Upper lobe of right lung (tissue), 1 donor: ENCODE results near the gene STMP1. TPM values are rescaled to one million over a fixed set of nuclear protein-coding genes. Genes with fewer than 3 reads are reported as not detected.

ENCODE experiments used
- ATAC-seq: fragments of 200-7000 bp; cut with Tn5 transposase; one replicate; pipeline ENCODE4 v1.9.1; 2020; ENCODE audit warnings: mild to moderate bottlenecking, moderate library complexity
- DNase-seq: peaks from one replicate; pipeline ENCODE4 v3.0.0-alpha.2; 2020
- H3K27ac ChIP-seq: fragments of 200-600 bp; one replicate; pipeline ENCODE4 v1.8.0; 2022
- H3K27me3 ChIP-seq: fragments of 200-600 bp; one replicate; pipeline ENCODE4 v1.8.0; 2022; ENCODE audit warnings: mild to moderate bottlenecking
- H3K36me3 ChIP-seq: fragments of 200-600 bp; one replicate; pipeline ENCODE4 v1.8.0; 2022
- H3K4me1 ChIP-seq: fragments of 200-600 bp; one replicate; pipeline ENCODE4 v1.8.0; 2022
- H3K4me3 ChIP-seq: fragments of 200-600 bp; one replicate; pipeline ENCODE4 v1.8.0; 2022; ENCODE audit warnings: mild to moderate bottlenecking
- H3K9me3 ChIP-seq: fragments of 200-600 bp; one replicate; pipeline ENCODE4 v1.8.0; 2022
- CTCF ChIP-seq: fragments of 200-600 bp; IDR thresholded peaks from one replicate; pipeline ENCODE4 v1.8.0; 2022; ENCODE audit warnings: antibody characterized with exemption
- intact Hi-C: fragments of 100-400 bp; cut with DNase I; formaldehyde crosslinking; loops from one replicate; pipeline ENCODE4 v1.11.0; 2022
- total RNA-seq: library from RNA; stranded (reverse); fragmentation: NEBNext Ultra II Directional; extraction: Animal tissue kit (Norgen Biotek cat#: 25700); gene quantifications from one replicate; pipeline ENCODE4 v1.2.1, GENCODE V29; 2021
- donor health status: DM: no; HTN: yes; CAD: no; lungs with severe emphysema.

The STMP1 gene
- total RNA-seq, 1 donor from 2014 or later, result 23.4 TPM

DNA sequence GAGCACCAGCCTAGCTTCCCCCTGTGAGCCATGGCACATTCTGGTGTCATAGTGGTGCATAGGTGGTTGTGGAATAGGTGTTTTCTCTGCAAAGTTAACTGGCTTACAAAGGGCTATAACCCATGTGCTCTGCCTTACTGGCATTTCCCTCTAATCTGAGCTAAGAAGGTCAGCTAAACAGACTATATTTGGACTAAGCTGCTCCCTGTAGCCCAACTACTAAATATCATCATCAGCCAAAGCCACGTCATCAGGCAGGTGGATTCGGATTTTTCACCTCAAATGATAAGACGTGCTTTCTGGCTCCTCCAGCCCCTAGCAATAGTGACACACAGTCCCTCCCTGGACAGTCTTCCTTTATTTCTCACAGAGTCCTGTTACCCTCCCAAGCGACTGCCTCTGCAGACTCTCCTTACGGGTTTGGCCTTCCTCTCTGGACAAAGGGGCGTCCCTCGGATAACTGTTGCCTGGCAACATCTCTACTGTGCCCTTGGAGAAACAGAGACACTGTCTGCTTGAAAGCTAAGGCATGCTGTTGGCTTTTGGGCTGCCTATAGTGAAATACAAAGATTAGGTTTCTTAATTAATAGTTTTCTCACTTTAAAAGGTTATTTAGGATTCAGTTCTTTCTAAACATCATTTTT is 56.6 kb downstream of the STMP1 start:
- TF ChIP-seq CTCF, result no peak
- DNase-seq (no peak), ATAC-seq (no peak)
- H3K27me3 ChIP-seq, result no peaks in the 10 kb centered on the region
- no peaks in the 10 kb centered on the region for H3K9me3 ChIP-seq
- no peaks in the 10 kb centered on the region for H3K36me3 ChIP-seq
- H3K4me1 ChIP-seq, result no peaks in the 10 kb centered on the region
- H3K4me3 ChIP-seq, result no peak overlapping the region
- no peak overlapping the region for H3K27ac ChIP-seq
- intact Hi-C loops, result no loop called here

DNA sequence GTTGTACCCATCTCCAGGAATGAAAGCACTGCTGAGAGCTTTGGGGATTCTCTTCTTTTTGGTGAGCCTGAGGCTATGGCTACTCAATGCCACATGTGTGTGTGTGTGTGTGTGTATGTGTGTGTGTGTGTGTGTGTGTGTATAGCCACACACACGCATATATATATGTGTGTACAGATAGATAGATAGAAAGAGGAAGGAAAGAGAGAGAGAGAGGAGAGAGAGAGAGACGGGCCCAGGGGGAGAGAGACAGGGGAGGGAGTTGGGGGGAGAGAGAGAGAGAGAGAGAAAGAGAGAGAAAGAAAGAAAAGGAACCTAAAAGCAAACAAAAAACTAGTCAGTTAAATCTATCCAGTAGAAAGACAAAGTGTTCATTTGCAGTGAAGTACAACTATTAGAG is 57.4 kb downstream of the STMP1 start:
- no peak overlapping the region for H3K27ac ChIP-seq
- no peaks in the 10 kb centered on the region for H3K27me3 ChIP-seq
- H3K4me3 ChIP-seq, result no peak overlapping the region
- H3K36me3 ChIP-seq, result no peaks in the 10 kb centered on the region
- H3K4me1 ChIP-seq, result no peaks in the 10 kb centered on the region
- no peak for DNase-seq
- no peaks in the 10 kb centered on the region for H3K9me3 ChIP-seq
- ATAC-seq, result no peak
- intact Hi-C loops, result no loop called here
- no peak for TF ChIP-seq CTCF

DNA sequence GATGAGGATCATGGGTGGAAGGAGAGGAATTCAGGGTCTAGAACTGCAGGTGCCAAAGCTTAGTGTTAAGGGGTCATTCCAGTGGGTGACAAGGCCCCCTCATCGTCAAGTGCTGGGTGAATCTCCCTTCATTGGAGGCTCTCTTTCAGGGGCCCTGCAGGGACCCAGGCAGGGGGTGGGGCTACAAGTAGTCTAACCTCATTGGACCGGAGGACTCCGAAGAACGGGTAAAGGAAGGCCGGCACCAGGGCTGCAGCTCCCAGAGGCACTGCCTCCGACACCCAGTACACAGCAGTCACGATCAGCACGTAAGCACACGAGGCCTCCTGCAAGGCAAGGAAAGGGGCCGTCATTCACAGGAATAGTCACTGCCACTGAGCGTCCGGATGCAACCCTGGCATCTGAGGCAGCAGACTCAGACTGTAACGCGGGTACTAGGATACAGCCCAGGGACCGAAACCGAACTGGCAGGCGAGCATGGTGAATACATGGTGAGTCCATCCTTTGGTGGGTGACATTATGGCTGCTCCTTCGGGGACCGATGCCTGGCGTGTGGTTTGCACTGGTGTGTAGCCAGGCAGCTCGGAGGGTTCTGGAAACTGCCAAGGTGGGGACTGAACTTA is 59.0 kb downstream of the STMP1 start:
- Histone ChIP-seq H3K9me3 (no peaks in the 10 kb centered on the region), H3K27ac (no peak overlapping the region), H3K4me3 (no peak overlapping the region), H3K27me3 (no peaks in the 10 kb centered on the region), H3K36me3 (no peaks in the 10 kb centered on the region), H3K4me1 (no peaks in the 10 kb centered on the region)
- intact Hi-C loops, result no loop called here
- DNase-seq (peak; percentile 45), ATAC-seq (no peak)
- TF ChIP-seq CTCF, result no peak

DNA sequence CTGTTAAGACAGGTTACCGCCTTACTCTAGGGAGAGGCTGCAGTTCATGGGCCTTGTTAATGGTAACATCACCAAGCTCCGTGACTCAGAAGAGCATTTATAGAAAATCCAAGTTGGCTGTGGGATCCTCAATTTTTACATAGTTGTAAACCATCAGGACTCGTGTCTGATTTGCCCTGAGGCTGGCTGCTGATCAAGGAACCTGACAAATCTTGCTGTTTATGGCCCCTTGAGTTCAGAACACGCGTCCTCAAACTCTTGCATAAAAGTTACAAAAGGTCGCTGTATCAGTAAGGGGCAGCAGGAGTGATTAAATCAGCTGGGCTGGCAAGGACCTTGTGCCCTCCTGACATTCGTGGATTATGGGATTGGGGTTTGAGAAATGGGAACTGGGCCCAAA is 61.1 kb downstream of the STMP1 start:
- H3K4me3 ChIP-seq, result no peak overlapping the region
- DNase-seq (peak; percentile 3), ATAC-seq (no peak)
- no peak overlapping the region for H3K27ac ChIP-seq
- H3K4me1 ChIP-seq, result no peaks in the 10 kb centered on the region
- H3K27me3 ChIP-seq, result no peaks in the 10 kb centered on the region
- no peak for TF ChIP-seq CTCF
- H3K36me3 ChIP-seq, result no peaks in the 10 kb centered on the region
- intact Hi-C loops, result no loop called here
- H3K9me3 ChIP-seq, result no peaks in the 10 kb centered on the region

Other genes starting within 250 kb of the STMP1 start
- gene CNOT4, start 152.4 kb upstream of the STMP1 start, total RNA-seq, result 25.8 TPM
- gene NUP205, start 104.6 kb upstream of the STMP1 start, total RNA-seq, result 34.3 TPM
- not detected for gene SLC13A4, start 65.7 kb downstream of the STMP1 start, total RNA-seq
- gene FAM180A, start 86.3 kb downstream of the STMP1 start, total RNA-seq, result 6.8 TPM